Loucy (cell line): ENCODE data around the gene PLEKHA4.

ENCODE experiments used
- EZH2phosphoT487 ChIP-seq: fragments of 200-600 bp; IDR thresholded peaks from 2 replicates; pipeline ENCODE4 v1.6.1; 2018; ENCODE audit warnings: antibody characterized with exemption, mild to moderate bottlenecking, moderate library complexity, borderline replicate concordance
- TF ChIP-seq, protein P1 (sequence below): fragments of 200-600 bp; sonication (generic); conservative IDR thresholded peaks from 2 replicates; pipeline ENCODE4 v1.5.1; 2014; ENCODE audit warnings: mild to moderate bottlenecking, antibody characterized with exemption, low read length

DNA sequence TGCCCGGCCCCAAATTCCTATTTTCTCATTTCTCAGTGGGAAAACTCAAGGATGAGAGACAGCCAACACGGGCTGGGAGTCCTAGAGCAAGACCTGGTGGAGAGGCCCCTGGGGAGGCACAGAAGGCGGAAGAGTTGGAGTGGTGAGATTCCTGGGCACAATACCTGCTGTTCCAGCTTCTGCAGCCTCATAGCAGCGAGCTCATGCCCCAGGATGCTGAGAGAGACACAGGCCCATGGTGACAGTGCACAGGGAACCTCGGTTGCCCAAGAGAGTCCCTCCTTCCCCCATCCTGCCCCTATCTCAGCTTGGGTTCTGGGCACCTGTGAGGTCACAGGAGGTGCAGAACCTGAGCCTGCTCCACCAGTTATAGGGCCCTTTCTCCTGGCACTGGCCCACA is 28.8 kb upstream of the PLEKHA4 start:
- TF ChIP-seq, protein P1, sequence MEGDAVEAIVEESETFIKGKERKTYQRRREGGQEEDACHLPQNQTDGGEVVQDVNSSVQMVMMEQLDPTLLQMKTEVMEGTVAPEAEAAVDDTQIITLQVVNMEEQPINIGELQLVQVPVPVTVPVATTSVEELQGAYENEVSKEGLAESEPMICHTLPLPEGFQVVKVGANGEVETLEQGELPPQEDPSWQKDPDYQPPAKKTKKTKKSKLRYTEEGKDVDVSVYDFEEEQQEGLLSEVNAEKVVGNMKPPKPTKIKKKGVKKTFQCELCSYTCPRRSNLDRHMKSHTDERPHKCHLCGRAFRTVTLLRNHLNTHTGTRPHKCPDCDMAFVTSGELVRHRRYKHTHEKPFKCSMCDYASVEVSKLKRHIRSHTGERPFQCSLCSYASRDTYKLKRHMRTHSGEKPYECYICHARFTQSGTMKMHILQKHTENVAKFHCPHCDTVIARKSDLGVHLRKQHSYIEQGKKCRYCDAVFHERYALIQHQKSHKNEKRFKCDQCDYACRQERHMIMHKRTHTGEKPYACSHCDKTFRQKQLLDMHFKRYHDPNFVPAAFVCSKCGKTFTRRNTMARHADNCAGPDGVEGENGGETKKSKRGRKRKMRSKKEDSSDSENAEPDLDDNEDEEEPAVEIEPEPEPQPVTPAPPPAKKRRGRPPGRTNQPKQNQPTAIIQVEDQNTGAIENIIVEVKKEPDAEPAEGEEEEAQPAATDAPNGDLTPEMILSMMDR, result no peak
- no peak for TF ChIP-seq EZH2phosphoT487
